Activated naive CD4-positive, alpha-beta T cell treated with anti-CD3 and anti-CD28 coated beads, Interleukin-2, amount 50 U/mL, for 24 hours (primary cell): Measurements from ENCODE around the gene GIMAP7.
"Not testable (repeated sequence)": the region's sequence is repeated elsewhere in the genome, so short reads cannot be mapped to it uniquely, and the experiment has no call there.

Experiments used
- H3K27ac Mint-ChIP-seq: one replicate; pipeline ENCODE4 v1.8.0; 2021; ENCODE audit warnings: mild to moderate bottlenecking, mixed read lengths
- H3K27me3 Mint-ChIP-seq: one replicate; pipeline ENCODE4 v1.8.0; 2021; ENCODE audit warnings: mixed read lengths
- H3K36me3 Mint-ChIP-seq: one replicate; pipeline ENCODE4 v1.8.0; 2021; ENCODE audit warnings: mixed read lengths
- H3K4me1 Mint-ChIP-seq: one replicate; pipeline ENCODE4 v1.8.0; 2021; ENCODE audit warnings: mixed read lengths
- H3K4me3 Mint-ChIP-seq: one replicate; pipeline ENCODE4 v1.8.0; 2021; ENCODE audit warnings: mild to moderate bottlenecking, mixed read lengths
- H3K9me3 Mint-ChIP-seq: one replicate; pipeline ENCODE4 v1.8.0; 2021; ENCODE audit warnings: mixed read lengths

The GIMAP7 gene

GRCh38 chr7:150489782-150490181 lies 24.9 kb upstream of the GIMAP7 start:
- H3K27ac Mint-ChIP-seq, result peak overlapping the region; percentile 67
- H3K4me3 Mint-ChIP-seq, result no peak overlapping the region
- H3K27me3 Mint-ChIP-seq, result no peaks in the 10 kb centered on the region
- no peaks in the 10 kb centered on the region for H3K9me3 Mint-ChIP-seq
- peaks cover 81% of the 10 kb centered on the region for H3K4me1 Mint-ChIP-seq
- peaks cover 28% of the 10 kb centered on the region for H3K36me3 Mint-ChIP-seq

- H3K4me1 Mint-ChIP-seq, result peaks cover 81% of the 10 kb centered on the region
- not testable (repeated sequence) for H3K27me3 Mint-ChIP-seq, H3K27ac Mint-ChIP-seq, H3K9me3 Mint-ChIP-seq, H3K4me3 Mint-ChIP-seq
- peaks cover 30% of the 10 kb centered on the region for H3K36me3 Mint-ChIP-seq
Observed at GRCh38 chr7:150493442-150493841, 21.2 kb upstream of the GIMAP7 start.

DNA sequence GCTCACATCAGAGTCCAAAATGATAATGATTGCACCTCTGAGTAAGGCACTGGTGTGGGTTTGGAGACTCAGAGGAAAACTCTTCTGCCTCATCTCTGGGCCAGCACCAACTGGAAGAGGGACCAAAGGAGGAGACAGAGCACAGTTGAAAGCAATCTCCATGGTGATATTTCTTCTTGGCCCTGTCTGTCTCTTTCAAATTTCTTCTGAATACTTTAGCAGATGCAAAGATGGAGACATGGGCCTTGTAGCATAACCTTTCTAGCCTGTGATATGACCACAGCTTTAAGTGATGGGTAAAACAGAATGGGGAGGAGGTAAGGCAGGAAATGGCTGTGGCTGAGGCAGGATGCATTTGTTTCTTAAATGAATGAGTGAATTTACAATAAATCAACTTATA lies 12.2 kb upstream of the GIMAP7 start:
- Mint-ChIP-seq H3K27ac (peak overlapping the region; percentile 99), H3K27me3 (no peaks in the 10 kb centered on the region), H3K4me3 (peak overlapping the region; percentile 70), H3K36me3 (peaks cover 18% of the 10 kb centered on the region), H3K4me1 (peaks cover 96% of the 10 kb centered on the region), H3K9me3 (no peaks in the 10 kb centered on the region)

- Mint-ChIP-seq H3K27ac (peak overlapping the region; percentile 99), H3K9me3 (no peaks in the 10 kb centered on the region), H3K4me3 (peak overlapping the region; percentile 84), H3K36me3 (peaks cover 15% of the 10 kb centered on the region), H3K27me3 (no peaks in the 10 kb centered on the region), H3K4me1 (peaks cover 97% of the 10 kb centered on the region)
Observed at GRCh38 chr7:150503155-150503554, 11.5 kb upstream of the GIMAP7 start.

- peak overlapping the region; percentile 99 for H3K27ac Mint-ChIP-seq
- no peaks in the 10 kb centered on the region for H3K9me3 Mint-ChIP-seq
- H3K27me3 Mint-ChIP-seq, result no peaks in the 10 kb centered on the region
- H3K36me3 Mint-ChIP-seq, result peaks cover 13% of the 10 kb centered on the region
- H3K4me3 Mint-ChIP-seq, result peak overlapping the region; percentile 84
- peaks cover 97% of the 10 kb centered on the region for H3K4me1 Mint-ChIP-seq
Observed at GRCh38 chr7:150503581-150503980, 11.1 kb upstream of the GIMAP7 start.

DNA sequence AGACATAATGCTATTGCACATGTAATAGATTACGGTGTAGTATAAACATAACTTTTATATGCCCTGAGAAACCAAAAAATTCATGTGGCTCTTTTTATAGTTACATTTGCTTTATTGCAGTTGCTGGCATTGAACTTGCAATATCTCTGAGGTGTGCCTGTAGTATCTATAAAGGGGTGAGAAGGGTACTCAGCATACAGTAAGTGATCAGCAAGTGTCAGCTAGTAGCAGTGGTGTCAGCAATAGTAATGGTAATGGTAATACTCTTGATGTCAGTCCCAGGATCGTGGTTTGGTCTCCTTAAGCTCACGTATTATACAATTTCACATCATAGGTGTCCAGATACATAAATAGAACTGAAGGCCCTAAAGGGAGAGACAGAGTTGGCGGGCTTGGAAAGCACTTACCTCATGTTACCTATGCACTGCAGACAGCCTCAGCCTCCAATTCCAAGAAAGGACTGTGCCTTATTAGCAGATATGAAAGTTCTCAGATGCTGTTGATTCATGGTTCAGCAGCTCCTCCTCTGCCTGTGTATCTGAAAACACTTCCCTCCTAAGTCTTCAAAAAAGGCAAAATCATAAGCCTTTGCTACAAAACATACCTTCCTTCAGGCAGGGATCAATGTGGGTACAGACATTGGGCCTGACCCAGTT lies 6.6 kb upstream of the GIMAP7 start:
- Mint-ChIP-seq H3K9me3 (peaks cover 10% of the 10 kb centered on the region), H3K4me3 (peak overlapping the region; percentile 84), H3K27me3 (no peaks in the 10 kb centered on the region), H3K36me3 (peaks cover 2% of the 10 kb centered on the region), H3K4me1 (peaks cover 100% of the 10 kb centered on the region), H3K27ac (peak overlapping the region; percentile 98)

GRCh38 chr7:150511048-150511447 lies 3.6 kb upstream of the GIMAP7 start:
- peak overlapping the region; percentile 69 for H3K4me3 Mint-ChIP-seq
- H3K9me3 Mint-ChIP-seq, result peaks cover 10% of the 10 kb centered on the region
- peak overlapping the region; percentile 99 for H3K27ac Mint-ChIP-seq
- H3K27me3 Mint-ChIP-seq, result no peaks in the 10 kb centered on the region
- peaks cover 86% of the 10 kb centered on the region for H3K4me1 Mint-ChIP-seq
- H3K36me3 Mint-ChIP-seq, result peaks cover 2% of the 10 kb centered on the region

DNA sequence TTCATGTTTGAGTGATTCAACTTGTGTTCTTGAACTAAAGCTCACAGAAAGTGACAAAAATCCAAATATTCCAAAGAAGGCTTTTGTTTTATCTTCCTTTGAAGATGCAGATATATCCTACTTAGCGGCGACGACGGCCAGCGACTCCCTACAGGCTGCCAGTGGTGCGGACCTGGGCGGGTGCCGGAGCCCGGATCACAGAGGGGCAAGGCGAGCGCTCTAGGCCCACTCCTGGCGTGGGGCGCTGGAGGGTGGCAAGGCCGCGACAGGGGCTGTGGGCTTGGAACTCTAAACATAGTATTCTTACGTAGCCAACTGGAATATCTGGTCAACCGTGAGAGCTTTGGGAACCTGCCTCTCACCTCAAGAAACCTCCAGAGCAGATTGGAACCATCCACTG lies 914 bp upstream of the GIMAP7 start:
- Mint-ChIP-seq H3K4me1 (peaks cover 67% of the 10 kb centered on the region), H3K36me3 (peaks cover 3% of the 10 kb centered on the region)

GRCh38 chr7:150515248-150516147 lies 826 bp downstream of the GIMAP7 start:
- Mint-ChIP-seq H3K9me3 (peaks cover 10% of the 10 kb centered on the region), H3K4me3 (peak overlapping the region; percentile 97), H3K4me1 (peaks cover 56% of the 10 kb centered on the region), H3K36me3 (peaks cover 8% of the 10 kb centered on the region), H3K27ac (peak overlapping the region; percentile 99), H3K27me3 (no peaks in the 10 kb centered on the region)

More for the DNA sequence above, 914 bp upstream of the GIMAP7 start:
- peak overlapping the region; percentile 97 for H3K4me3 Mint-ChIP-seq
- H3K9me3 Mint-ChIP-seq, result peaks cover 10% of the 10 kb centered on the region
- H3K27me3 Mint-ChIP-seq, result no peaks in the 10 kb centered on the region
- H3K27ac Mint-ChIP-seq, result peak overlapping the region; percentile 99

DNA sequence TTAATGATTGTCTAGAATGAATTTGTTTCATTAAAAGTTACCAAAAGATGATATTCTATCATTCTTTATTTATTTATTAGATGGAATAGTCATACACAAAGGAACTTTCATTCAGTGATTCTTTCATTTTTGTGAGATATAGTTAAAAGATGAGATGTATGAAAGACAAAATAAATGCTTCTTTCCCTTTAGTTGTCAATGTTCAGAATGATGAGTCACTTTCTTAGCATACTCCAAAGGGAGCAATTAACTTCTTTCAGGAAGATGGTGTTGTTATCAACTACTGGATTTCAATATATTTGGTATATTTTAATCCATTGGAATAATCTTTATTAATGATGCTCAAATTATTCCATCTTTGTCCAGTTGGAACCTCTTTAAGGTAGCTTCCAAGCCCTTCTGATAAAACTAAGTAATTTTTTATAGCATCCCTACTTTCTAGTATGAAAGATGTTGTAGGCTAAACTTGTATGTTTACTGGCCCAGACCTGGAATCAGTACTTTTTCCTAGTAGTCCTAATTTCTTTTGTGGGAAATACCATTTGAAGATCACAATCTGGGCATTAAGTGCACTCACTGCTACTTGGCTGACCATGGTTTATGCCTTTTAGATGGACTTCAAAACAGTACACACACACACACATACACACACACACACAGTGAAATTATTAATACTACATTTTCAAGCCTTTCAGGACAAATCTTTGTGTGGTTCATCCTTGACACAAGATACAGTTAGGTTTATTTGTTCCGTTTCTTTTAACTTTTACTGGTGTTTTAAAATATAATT lies 2.5 kb downstream of the GIMAP7 start:
- peak overlapping the region; percentile 90 for H3K27ac Mint-ChIP-seq
- H3K4me3 Mint-ChIP-seq, result peak overlapping the region; percentile 97
- peaks cover 16% of the 10 kb centered on the region for H3K36me3 Mint-ChIP-seq
- peaks cover 50% of the 10 kb centered on the region for H3K4me1 Mint-ChIP-seq
- H3K27me3 Mint-ChIP-seq, result no peaks in the 10 kb centered on the region
- H3K9me3 Mint-ChIP-seq, result no peaks in the 10 kb centered on the region

DNA sequence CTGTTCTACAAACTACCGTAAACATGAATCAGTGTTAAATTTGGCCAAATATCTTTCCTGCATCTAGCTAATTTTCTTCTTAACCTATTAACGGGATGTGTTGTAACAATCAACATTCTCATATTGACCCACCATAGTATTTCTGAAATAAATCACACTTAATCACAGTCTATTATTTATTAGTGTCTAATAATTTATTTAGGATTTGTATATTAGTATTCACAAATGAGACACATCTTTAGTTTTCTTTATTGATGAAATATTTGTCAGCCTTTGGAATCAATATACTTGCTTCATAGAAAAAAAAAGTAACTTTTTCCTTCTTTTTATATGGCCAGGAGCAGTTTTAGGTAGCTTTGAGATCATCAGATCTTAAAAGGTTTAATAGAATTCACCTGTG lies 4.6 kb downstream of the GIMAP7 start:
- peak overlapping the region; percentile 97 for H3K4me3 Mint-ChIP-seq
- H3K4me1 Mint-ChIP-seq, result peaks cover 49% of the 10 kb centered on the region
- H3K27me3 Mint-ChIP-seq, result no peaks in the 10 kb centered on the region
- peak overlapping the region; percentile 99 for H3K27ac Mint-ChIP-seq
- H3K9me3 Mint-ChIP-seq, result no peaks in the 10 kb centered on the region
- H3K36me3 Mint-ChIP-seq, result peaks cover 18% of the 10 kb centered on the region

DNA sequence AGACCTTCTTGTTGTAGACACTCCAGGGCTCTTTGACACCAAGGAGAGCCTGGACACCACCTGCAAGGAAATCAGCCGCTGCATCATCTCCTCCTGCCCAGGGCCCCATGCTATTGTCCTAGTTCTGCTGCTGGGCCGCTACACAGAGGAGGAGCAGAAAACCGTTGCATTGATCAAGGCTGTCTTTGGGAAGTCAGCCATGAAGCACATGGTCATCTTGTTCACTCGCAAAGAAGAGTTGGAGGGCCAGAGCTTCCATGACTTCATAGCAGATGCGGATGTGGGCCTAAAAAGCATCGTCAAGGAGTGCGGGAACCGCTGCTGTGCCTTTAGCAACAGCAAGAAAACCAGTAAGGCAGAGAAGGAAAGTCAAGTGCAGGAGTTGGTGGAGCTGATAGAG lies 5.5 kb downstream of the GIMAP7 start:
- Mint-ChIP-seq H3K4me3 (peak overlapping the region; percentile 97), H3K4me1 (peaks cover 55% of the 10 kb centered on the region), H3K36me3 (peaks cover 25% of the 10 kb centered on the region), H3K9me3 (peaks cover 5% of the 10 kb centered on the region), H3K27me3 (no peaks in the 10 kb centered on the region), H3K27ac (peak overlapping the region; percentile 99)

GRCh38 chr7:150522931-150523330 lies 8.3 kb downstream of the GIMAP7 start:
- Mint-ChIP-seq H3K4me1 (peaks cover 74% of the 10 kb centered on the region), H3K27ac (peak overlapping the region; percentile 99), H3K36me3 (peaks cover 42% of the 10 kb centered on the region), H3K4me3 (peak overlapping the region; percentile 76), H3K9me3 (peaks cover 25% of the 10 kb centered on the region)
- H3K27me3 Mint-ChIP-seq, result not testable (repeated sequence)

DNA sequence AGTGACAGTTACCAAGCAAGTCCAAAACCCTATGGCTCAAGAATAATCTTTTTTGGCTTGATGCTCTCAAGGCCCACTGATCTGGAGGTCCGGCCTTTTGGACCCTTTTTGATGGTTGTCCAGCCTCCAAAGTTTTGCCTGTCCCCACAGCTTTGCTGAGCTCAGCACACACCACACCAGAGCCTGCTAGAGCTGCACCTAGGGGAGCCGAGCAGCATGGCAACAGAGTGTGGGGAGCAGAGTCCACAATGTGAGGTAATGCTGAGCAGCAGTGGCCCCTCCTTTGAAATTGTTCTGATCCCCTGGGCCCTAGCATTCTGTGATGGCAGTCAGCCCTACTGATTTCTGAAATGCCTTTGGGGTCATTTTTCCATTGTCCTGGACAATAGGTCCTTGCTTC lies 9.3 kb downstream of the GIMAP7 start:
- Mint-ChIP-seq H3K4me1 (peaks cover 72% of the 10 kb centered on the region), H3K27me3 (no peaks in the 10 kb centered on the region), H3K4me3 (no peak overlapping the region), H3K27ac (peak overlapping the region; percentile 99), H3K36me3 (peaks cover 48% of the 10 kb centered on the region), H3K9me3 (peaks cover 29% of the 10 kb centered on the region)

DNA sequence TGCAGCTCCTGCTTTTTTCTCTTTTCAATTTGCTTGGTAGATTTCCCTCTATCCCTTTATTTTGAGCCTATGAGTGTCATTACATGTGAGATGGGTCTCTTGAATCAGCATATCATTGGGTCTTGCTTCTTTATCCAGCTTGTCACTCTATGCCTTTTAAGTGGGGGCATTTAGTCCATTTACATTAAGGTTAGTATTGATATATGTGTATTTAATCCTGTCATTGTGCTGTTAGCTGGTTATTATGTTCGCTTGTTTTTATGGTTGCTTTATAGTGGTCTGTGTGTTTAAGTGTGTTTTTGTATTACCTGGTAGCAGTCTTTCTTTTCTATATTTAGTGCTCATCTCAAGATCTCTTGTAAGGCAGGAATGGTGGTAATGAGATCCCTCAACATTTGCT lies 17.0 kb downstream of the GIMAP7 start:
- Mint-ChIP-seq H3K36me3 (peaks cover 51% of the 10 kb centered on the region), H3K27ac (peak overlapping the region; percentile 53), H3K4me3 (no peak overlapping the region), H3K27me3 (no peaks in the 10 kb centered on the region), H3K9me3 (peaks cover 56% of the 10 kb centered on the region), H3K4me1 (peaks cover 34% of the 10 kb centered on the region)
